Activated CD8-positive, alpha-beta memory T cell treated with anti-CD3 and anti-CD28 coated beads, Interleukin-2, amount 50 U/mL, for 4 hours (primary cell): ENCODE measurements around the gene ZFP82.

Source experiments
- DNase-seq: peaks from one replicate; pipeline ENCODE4 v3.0.0-alpha.2; 2020

ZFP82 gene

DNA sequence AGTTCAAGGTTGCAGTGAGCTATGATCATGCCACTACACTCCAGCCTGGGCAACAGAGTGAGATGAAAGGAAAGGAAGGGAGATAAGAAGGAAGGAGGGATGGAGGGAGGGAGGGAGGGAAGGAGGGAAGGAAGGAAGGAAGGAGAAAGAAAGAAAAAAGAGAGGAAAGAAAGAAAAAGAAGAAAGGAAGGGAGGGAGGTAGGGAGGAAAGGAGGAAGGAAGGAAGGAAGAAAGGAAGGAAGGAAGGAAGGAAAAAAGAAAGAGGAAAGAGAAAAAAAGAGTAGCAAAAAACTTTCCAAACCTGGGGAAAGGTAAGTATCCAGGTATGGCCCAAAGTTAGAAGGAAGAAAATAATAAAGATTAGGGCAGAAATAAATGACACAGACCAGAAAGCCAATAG, 46.6 kb downstream of the ZFP82 start:
- DNase-seq: no peak

DNA sequence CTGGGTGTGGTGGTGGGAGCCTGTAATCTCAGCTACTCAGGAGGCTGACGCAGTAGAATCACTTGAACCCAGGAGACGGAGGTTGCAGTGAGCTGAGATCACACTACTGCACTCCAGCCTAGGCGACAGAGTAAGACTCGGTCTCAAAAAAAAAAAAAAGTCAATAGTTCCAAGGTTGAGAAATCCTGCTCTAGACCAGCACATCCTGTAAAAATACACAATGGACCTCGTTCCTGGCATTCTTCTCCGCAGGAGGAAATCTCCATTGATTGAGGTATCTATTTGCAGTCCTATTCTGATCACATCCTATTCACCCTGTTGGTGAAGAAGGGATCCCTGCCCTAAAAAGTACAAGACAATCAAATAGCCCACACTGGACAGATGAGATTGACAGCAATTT, 54.6 kb downstream of the ZFP82 start:
- DNase-seq: no peak
